Measurements from ENCODE around the gene RNF182. TPM values are rescaled to one million over a fixed set of nuclear protein-coding genes. Genes with fewer than 3 reads are reported as not detected.

The RNF182 gene
- total and polyA plus RNA-seq, 9 of the 15 experiments (the other 6 are each of a cell fraction or from before 2014, with no cell fraction given): 12.8 to 22.8 (median 17.5) TPM

DNA sequence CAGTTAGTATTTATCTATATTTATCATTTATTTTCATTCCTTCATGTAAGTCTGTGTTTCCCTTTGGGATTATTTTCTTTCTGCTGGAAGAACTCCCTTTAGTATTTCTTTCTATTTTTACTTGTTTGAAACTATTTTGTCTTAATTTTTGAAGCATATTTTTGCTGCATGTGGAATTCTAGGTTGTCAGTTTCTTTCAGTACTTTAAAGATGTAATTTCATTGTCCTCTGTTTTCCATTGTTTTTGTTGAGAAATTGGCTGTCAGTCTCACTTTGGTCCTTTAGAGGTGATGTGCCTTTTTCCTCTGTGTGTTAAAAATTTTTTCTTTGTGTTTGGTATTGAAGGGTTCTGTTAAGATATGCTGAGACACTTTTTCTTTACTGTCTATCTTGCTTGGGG, 17.1 kb downstream of the RNF182 start (continued):
- TF ChIP-seq DMBX1 (CRISPR knock-in tag; IDR thresholded peaks at IDR 0.05; ENCODE audit: borderline replicate concordance) (no peak), TCF7 (IDR thresholded peaks at IDR 0.05; ENCODE audit: borderline replicate concordance) (no peak), ZBTB17 (CRISPR knock-in tag; IDR thresholded peaks at IDR 0.05) (no peak)

DNA sequence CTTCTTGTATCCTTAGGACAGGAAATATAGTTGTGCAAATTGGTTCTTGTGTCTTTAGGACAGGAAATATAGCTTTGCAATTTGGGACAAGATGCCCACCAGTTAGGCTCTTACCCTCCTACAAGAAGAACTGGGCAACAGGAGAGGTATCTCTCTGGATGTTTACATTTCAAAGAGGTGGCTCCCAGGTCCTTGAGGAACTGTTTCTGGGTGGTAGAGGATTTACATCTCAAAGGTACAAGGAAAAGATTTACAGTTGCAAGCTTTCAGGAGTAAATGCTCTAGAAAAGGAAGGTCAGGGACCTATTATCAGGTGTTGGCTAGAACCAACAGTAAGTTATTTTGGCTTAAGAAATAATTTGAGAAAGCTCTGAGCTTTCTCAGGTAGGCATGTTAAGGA, 19.2 kb downstream of the RNF182 start:
- CTCF ChIA-PET (ENCODE audit: low intra/inter-chr PET ratio): no interaction called here
- no peak for TF ChIP-seq E2F4 (CRISPR knock-in tag; IDR thresholded peaks at IDR 0.05; ENCODE audit: low read depth)
- TF ChIP-seq ATF7 (IDR thresholded peaks at IDR 0.05): no peak
- no peak for TF ChIP-seq GATA2 (CRISPR knock-in tag; IDR thresholded peaks at IDR 0.05)
- no peak for TF ChIP-seq BACH1 (tag; IDR thresholded peaks at IDR 0.05)

More for the DNA sequence above, 19.2 kb downstream of the RNF182 start:
- BruUV-seq (replicated peaks): no TSS peak
- DNase-seq (ENCODE audit: extremely low read depth in 1 of 4, low spot score in 3 of 4) (no peak), FAIRE-seq (no peak), ATAC-seq (no peak)
- Histone ChIP-seq H3K4me3 (no peak overlapping the region), H3K27me3 (ENCODE audit: control insufficient read depth in 2 of 2, insufficient read depth in 2 of 2, low read length in 2 of 2) (no peaks in the 10 kb centered on the region), H2AFZ (ENCODE audit: low read depth, low read length) (no peak overlapping the region), H3K27ac (ENCODE audit: extremely low read depth, low read depth, low read length) (no peak overlapping the region), H3K4me2 (ENCODE audit: insufficient read depth, low read length) (no peak overlapping the region), H3K36me3 (ENCODE audit: control insufficient read depth, insufficient read depth, low read length) (no peaks in the 10 kb centered on the region), H3K9ac (ENCODE audit: insufficient read depth in 1 of 2, low read depth in 2 of 2, low read length in 2 of 2) (no peak overlapping the region), H3K4me1 (replicated peaks in 1 of 2; ENCODE audit: control insufficient read depth in 2 of 2, insufficient read depth in 2 of 2, low read length in 2 of 2) (no peaks in the 10 kb centered on the region), H3K9me3 (replicated peaks; ENCODE audit: control insufficient read depth, insufficient read depth, low read depth, low read length) (peaks cover 21% of the 10 kb centered on the region), H3K79me2 (ENCODE audit: control insufficient read depth, insufficient read depth, low read length) (peaks cover 64% of the 10 kb centered on the region), H3K9me1 (ENCODE audit: control insufficient read depth, insufficient read depth, low read length) (no peaks in the 10 kb centered on the region), H4K20me1 (replicated peaks; ENCODE audit: control insufficient read depth, insufficient read depth, low read length) (no peaks in the 10 kb centered on the region)
- in situ Hi-C loops (cut with MboI) (no loop called here), intact Hi-C loops (cut with micrococcal nuclease) (no loop called here)
- POLR2A ChIA-PET: interaction anchor here (2.0 kb wide), 1 partner anchor 19 kb away, joined by 6 read pairs; the partner anchor contains the start of gene RNF182
